ENCODE measurements around the gene COBLL1. TPM values are rescaled to one million over a fixed set of nuclear protein-coding genes. Genes with fewer than 3 reads are reported as not detected.

The COBLL1 gene
- total RNA-seq, 1 donor from 2014 or later: 222 TPM

DNA sequence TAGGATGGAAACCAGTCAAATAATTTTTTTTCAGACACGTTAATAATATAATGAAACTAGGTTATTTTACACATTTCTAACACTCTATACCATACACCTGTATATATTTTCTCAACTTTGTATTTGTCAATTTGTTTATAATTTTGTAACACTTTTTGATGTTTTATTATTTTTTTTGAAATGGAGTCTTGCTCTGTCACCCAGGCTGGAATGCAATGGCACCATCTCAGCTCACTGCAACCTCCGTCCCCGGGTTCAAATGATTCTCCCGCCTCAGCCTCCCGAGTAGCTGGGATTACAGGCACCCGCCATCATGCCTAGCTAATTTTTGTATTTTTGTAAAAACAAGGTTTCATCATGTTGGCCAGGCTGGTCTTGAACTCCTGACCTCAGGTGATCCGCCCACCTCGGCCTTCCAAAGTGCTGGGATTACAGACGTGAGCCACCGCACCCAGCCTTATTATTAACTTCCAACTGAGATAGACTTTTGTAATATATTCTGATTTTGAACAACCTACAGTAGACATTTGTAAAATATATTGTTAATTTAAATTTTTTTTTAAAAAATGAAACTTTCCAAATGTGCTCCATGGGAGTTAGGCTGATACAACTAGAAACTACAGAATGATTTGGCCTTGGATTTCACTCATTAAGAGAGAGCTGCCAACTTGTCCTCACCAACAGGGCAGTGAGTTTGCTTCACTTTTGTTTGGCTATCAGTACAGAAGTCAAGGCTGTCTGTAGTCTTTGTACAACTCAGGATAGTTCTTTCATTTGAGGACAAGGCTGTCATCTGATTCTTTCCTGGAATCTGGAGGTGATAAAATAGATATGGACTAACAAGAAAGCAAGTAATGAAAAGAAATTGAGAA, 33.9 kb upstream of the COBLL1 start:
- H3K4me1 Mint-ChIP-seq: peaks cover 11% of the 10 kb centered on the region
- TF ChIP-seq, protein P1, sequence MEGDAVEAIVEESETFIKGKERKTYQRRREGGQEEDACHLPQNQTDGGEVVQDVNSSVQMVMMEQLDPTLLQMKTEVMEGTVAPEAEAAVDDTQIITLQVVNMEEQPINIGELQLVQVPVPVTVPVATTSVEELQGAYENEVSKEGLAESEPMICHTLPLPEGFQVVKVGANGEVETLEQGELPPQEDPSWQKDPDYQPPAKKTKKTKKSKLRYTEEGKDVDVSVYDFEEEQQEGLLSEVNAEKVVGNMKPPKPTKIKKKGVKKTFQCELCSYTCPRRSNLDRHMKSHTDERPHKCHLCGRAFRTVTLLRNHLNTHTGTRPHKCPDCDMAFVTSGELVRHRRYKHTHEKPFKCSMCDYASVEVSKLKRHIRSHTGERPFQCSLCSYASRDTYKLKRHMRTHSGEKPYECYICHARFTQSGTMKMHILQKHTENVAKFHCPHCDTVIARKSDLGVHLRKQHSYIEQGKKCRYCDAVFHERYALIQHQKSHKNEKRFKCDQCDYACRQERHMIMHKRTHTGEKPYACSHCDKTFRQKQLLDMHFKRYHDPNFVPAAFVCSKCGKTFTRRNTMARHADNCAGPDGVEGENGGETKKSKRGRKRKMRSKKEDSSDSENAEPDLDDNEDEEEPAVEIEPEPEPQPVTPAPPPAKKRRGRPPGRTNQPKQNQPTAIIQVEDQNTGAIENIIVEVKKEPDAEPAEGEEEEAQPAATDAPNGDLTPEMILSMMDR (IDR thresholded peaks at IDR 0.05): no peak
- H3K4me3 Mint-ChIP-seq: no peak overlapping the region
- ATAC-seq (ENCODE audit: low read depth) (no peak), DNase-seq (no peak)
- intact Hi-C loops (cut with micrococcal nuclease): no loop called here
- ChIA-PET POLR2A (no interaction called here), CTCF (interaction anchor here (1.3 kb wide), 1 partner anchor 38 kb away, joined by 4 read pairs; no protein-coding TSS in a partner anchor)
- no peaks in the 10 kb centered on the region for H3K36me3 Mint-ChIP-seq (ENCODE audit: low read depth)
- H3K9me3 Mint-ChIP-seq: no peaks in the 10 kb centered on the region
- no peak overlapping the region for H3K27ac Mint-ChIP-seq
- H3K27me3 Mint-ChIP-seq: no peaks in the 10 kb centered on the region

DNA sequence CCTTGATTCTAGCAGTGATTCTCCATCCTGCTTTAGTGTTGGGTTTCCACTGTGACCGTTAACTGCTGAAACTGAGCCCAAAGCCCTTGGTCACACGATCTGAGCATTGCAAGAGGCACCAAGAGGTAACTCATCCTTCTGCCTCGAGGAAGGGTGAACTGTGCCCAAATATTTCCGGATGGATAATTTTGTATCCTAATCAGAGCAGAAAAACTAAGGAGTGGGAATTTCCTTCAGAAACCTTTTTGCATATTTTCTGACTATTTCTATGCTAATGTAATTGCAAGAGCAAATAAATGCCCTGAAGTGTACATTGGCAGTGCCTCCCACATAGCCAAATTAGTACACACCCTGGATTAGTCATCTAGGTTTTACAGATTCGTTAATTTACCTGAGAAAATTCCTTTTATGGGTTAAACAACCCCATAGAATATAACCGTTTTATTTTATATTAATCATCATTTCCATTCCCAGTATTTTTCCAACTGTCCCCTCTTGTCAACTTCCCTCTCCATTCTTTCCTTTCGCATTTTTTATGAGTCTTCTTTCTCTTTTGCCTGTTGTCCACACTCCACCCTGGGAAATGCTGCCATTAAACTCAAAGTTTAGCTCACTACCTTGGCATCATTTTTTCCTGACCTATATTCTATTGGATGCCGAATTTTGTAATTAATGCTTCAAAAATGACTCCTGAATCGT, 31.7 kb upstream of the COBLL1 start:
- Mint-ChIP-seq H3K27ac (no peak overlapping the region), H3K4me3 (no peak overlapping the region), H3K36me3 (ENCODE audit: low read depth) (no peaks in the 10 kb centered on the region), H3K4me1 (peaks cover 20% of the 10 kb centered on the region), H3K27me3 (no peaks in the 10 kb centered on the region), H3K9me3 (no peaks in the 10 kb centered on the region)
- TF ChIP-seq, protein P1 (IDR thresholded peaks at IDR 0.05): no peak
- POLR2A ChIA-PET: no interaction called here
- intact Hi-C loops (cut with micrococcal nuclease): no loop called here
- CTCF ChIA-PET: no interaction called here
- DNase-seq (no peak), ATAC-seq (ENCODE audit: low read depth) (no peak)

DNA sequence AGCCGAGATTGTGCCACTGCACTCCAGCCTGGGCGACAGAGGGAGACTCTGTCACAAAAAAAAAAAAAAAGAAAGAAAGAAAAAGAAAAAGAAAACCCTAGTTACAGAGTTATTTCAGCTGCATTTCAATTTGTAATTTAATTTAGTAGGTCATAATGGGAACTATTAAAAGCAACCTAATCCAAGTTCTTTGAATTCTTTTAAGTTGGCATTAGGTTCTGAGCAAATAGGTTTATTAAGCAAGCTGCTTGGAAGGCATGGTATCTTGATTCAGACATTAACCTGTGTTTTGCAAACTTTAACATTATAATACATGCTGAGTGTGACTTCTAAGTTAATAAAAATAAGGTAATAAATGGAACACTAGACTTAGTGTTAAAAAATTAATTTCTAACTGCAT, 29.8 kb upstream of the COBLL1 start:
- Mint-ChIP-seq H3K36me3 (ENCODE audit: low read depth) (no peaks in the 10 kb centered on the region), H3K27me3 (no peaks in the 10 kb centered on the region), H3K9me3 (no peaks in the 10 kb centered on the region), H3K4me1 (peaks cover 25% of the 10 kb centered on the region), H3K27ac (no peak overlapping the region), H3K4me3 (no peak overlapping the region)
- ChIA-PET CTCF (no interaction called here), POLR2A (interaction anchor here (0.6 kb wide), 1 partner anchor 27 kb away, joined by 4 read pairs; no protein-coding TSS in a partner anchor)
- intact Hi-C loops (cut with micrococcal nuclease): no loop called here
- DNase-seq: no peak
- TF ChIP-seq, protein P1 (IDR thresholded peaks at IDR 0.05): no peak
- ATAC-seq (ENCODE audit: low read depth): no peak

DNA sequence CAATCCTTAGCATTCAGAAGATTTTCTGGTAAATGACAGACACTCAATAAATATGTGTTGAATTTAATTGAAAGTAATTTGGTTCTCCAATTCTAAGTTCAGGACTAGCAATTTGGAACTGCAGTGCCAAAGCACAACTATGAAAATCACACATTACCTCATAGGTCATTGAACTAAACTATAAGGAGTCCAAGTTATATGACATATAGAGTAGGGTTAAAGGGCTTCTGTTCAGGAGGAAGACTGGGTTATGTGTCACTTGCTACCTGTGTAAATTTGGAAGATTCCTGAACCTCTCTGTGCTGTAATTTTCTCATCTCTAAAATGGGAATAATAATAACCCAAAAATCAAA, 27.8 kb upstream of the COBLL1 start:
- no peak for ATAC-seq (ENCODE audit: low read depth)
- no peak for DNase-seq
- no peaks in the 10 kb centered on the region for H3K27me3 Mint-ChIP-seq
- TF ChIP-seq, protein P1 (IDR thresholded peaks at IDR 0.05): no peak
- ChIA-PET CTCF (no interaction called here), POLR2A (no interaction called here)
- H3K27ac Mint-ChIP-seq: no peak overlapping the region
- H3K4me3 Mint-ChIP-seq: no peak overlapping the region
- H3K4me1 Mint-ChIP-seq: peaks cover 41% of the 10 kb centered on the region
- no peaks in the 10 kb centered on the region for H3K36me3 Mint-ChIP-seq (ENCODE audit: low read depth)
- peaks cover 3% of the 10 kb centered on the region for H3K9me3 Mint-ChIP-seq
- intact Hi-C loops (cut with micrococcal nuclease): loop anchor here (1.0 kb wide), 1 partner anchor 8 kb away; no protein-coding TSS in a partner anchor
